Activated CD4-positive, alpha-beta T cell treated with anti-CD3 and anti-CD28 coated beads for 48 hours (primary cell): Measurements from ENCODE around the gene CLCN5.
A peak's percentile ranks its signal among the peaks of the same experiment; 100 is the strongest.
"Not testable (repeated sequence)": the region's sequence is repeated elsewhere in the genome, so short reads cannot be mapped to it uniquely, and the experiment has no call there.

Experiments
- DNase-seq: peaks from one replicate; pipeline ENCODE4 v3.0.0-alpha.2; 2020

Gene CLCN5

DNA sequence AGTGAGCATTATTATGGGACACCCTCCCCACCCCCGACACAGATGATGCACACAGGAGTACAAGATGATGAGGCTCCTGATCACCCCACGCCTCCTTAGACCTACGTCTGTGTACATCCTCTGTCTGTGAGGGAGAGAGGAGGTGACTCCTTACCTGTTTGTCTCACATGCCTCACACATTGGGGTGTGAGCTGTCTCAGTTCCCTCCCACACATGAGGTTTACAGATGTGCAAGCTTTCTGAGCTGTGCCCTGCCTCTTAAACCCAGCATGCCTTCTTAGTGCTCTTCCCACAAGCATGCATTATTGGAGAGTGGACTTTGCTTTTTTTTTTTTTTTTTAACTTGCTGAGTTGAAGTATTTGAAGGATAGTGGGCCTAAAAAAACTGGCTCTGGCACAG lies 76.7 kb downstream of the CLCN5 start:
- peak; percentile 12 for DNase-seq

GRCh38 chrX:50000937-50001542 lies 78.6 kb downstream of the CLCN5 start:
- DNase-seq: no peak

DNA sequence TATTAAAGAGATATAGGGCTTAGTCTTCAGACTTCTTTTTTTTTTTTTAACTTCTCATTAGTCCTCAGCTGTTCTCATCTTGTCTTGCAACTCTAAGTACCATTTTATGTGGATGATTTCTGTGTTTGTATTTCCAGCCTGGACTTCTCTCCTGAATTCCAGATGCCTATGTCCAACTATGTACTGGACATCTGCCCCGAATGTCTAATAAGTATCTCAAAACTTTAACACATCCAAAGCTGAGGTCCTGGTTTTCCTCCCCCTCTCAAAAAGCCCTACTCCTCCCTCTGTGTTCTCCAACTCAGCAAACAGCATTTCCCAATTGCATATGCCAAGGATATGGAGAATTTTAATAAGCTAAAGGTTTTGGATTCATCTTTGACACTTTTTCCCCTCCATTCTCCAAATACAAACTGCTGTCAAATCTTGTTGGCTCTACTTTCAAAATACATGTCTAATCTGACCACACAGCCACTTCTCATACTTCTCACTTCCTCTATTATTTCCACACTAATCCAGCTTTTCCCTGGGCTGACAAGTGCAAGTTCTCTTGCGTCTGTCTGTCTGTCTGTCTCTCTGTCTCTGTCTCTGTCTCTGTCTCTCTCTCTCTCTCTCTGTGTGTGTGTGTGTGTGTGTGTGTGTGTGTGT lies 79.8 kb downstream of the CLCN5 start:
- DNase-seq: no peak

DNA sequence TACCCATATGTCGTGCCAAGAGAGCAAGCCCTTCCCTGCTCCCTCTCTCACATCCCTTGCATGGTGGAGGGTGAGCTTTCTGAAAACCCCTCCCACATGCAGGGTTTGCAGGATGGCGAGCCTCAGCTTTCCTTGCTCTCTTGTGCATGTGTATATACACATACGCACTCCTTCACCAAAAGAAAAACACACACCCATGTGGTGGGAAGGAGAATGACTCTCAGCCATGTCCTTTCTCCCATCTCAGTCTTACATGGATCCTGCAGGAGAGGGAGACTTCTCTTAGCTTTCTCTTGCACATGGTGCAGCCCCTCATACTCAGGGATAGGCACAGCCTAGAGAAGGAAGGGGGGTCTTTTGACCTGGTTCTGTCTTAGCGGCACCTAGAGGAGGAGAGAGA lies 81.1 kb downstream of the CLCN5 start:
- DNase-seq: no peak

GRCh38 chrX:50003927-50004326 lies 81.5 kb downstream of the CLCN5 start:
- no peak for DNase-seq

GRCh38 chrX:50025591-50025990 lies 103.2 kb downstream of the CLCN5 start:
- DNase-seq: not testable (repeated sequence)

- DNase-seq: no peak
These were observed 112.7 kb downstream of the CLCN5 start for GRCh38 chrX:50035126-50035525.

DNA sequence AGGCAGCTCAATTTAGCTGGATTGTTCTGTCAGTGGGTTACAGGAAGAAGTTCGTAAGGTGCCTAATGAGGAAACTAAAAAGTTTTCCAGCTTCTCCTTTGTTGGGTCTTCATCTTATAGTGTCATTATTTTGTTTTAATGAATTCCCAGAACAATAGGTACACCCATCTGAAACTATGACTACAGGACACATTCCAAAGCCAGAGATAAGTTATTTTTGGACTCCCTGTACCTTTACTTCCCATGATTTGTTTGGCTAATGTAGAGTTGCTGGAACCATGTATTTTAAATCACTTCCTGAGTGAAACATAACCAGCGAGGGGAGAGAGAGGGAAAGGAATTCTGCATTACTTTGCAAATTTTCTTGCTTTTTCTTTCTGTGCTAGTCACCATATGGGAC lies 114.0 kb downstream of the CLCN5 start:
- no peak for DNase-seq

DNA sequence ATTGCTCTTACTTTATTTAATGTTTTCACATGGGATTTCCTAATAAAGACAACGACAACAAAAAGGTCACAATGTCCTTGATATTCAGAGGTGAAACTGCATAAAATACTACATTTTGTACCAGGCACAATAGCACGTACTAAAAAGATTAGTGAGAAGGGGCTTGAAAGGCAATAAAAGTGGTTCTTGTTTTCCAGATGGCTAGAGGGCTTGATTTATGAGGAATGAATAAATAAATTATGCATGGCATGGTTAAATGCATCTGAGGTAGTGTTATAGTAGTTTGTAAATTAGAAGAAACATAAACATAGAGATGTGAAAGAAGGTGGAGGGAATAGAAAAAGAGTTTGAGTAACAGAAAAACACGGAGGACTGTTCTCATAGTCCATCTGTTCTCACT lies 123.4 kb downstream of the CLCN5 start:
- no peak for DNase-seq

DNA sequence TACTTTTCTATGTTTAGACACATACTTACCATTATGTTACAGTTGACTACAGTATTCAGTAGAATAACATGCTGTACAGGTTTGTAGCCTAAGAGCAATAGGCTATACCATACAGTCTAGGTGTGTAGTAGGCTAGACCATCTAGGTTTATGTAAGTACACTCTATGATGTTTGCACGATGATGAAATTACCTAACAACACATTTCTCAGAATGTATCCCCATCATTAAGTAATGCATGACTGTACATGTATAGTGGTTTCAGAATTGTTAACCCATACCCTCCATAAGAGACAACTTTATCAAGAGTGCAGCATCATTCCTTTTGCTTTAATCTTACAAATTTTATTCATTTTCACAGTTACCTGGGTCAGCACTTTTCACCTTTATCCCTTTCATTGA lies 126.8 kb downstream of the CLCN5 start:
- no peak for DNase-seq

- DNase-seq: no peak
These were observed 131.8 kb downstream of the CLCN5 start for GRCh38 chrX:50054147-50054546.

DNA sequence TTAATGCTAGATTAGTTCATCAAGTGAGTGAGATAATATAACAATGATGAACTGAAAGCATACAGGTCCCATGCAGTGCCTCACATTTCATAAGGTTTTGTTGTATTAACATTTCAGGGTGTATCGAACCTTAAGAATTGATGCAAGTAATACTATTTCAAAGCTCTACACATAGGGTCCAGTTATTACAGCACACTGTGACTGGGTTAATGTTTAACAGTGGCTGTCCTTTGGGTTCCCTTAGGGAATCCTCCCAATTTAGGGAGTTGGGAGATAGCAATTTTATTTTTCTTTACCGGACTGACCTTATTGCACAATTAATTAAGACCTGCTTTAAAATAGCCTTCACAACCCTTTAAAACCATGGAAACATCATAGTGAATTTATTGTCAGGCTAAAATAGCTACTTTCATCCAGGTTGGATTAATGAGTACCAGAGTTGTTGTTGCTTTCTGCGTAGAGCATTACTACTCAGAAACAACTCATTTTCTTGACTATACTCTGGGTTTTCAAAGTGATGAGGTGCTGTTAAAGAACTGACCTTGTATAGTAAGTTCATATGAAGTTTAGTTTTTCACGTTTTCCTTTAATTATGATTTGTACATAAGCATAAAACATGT lies 144.0 kb downstream of the CLCN5 start:
- DNase-seq: no peak

GRCh38 chrX:50067435-50068284 lies 145.3 kb downstream of the CLCN5 start:
- no peak for DNase-seq

DNA sequence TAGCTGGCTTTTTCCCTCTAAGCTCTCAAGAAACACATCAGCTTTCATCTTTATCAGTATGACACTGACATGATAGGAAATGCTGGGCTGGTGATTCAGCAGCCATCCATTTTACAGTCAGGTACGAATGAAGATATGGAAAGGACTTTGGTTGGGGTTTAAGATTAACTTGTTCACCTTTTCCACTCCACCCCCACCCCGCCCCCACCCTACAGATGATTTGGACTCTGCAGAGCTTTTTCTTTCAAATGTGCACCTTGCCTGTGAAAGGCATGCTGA lies 145.8 kb downstream of the CLCN5 start:
- DNase-seq: peak; percentile 5

DNA sequence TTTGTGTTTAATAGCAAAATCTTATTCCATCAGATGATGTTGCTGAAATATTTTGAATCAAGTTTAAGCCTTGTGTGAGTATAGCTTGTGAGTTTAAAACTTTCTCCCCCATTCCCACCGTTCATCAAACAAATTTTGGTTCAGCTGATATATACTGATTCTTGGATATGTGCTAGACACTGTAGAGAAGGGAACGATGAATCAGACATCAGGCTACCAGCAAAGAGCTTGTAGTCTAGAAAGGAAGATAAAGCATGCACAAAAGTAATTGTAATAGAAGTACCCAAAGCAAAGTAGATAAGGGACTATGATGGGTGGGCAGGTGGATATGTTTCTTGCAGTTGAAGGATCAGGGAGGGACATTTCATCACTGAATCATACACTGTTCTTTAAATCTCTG lies 146.5 kb downstream of the CLCN5 start:
- DNase-seq: no peak

DNA sequence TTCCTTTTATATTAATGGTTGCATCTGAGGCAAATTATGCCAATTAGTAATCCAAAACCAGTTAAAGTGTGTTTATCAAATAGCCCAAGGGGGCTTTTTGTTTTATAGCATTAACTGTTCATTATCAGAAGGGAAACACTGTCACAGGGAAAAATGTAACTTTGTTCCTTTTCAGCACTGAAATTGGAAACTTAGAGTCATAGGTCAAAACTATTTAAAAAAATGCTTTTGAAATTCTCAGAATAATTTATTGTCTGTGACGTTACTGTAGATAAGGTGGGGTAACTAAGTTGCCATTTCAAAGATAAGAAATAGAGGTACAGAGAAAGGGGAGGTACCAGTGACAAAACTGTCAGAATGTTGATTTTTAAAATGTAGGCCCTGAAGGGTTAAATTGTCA lies 149.1 kb downstream of the CLCN5 start:
- no peak for DNase-seq

DNA sequence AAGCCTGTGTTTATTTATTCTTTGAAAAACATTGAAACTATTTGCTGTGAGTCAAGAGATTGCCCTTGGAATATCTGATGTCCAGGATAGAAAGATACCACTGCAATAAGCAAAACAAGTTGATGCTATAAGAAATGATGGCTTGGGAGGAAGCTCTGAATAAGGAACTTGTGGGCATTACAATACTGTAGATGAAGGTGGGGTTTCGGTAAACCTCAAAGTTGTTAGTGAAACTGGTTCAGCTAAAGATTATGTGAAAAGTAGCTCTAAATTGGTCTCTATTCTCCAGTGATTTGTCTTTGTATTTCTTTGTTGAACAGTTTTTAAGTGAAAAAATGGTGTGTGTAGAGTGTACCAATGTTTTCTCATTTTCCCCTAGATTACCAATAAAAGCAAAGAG lies 149.7 kb downstream of the CLCN5 start:
- DNase-seq: no peak

- no peak for DNase-seq
These were observed 151.2 kb downstream of the CLCN5 start for GRCh38 chrX:50073601-50074000.

DNA sequence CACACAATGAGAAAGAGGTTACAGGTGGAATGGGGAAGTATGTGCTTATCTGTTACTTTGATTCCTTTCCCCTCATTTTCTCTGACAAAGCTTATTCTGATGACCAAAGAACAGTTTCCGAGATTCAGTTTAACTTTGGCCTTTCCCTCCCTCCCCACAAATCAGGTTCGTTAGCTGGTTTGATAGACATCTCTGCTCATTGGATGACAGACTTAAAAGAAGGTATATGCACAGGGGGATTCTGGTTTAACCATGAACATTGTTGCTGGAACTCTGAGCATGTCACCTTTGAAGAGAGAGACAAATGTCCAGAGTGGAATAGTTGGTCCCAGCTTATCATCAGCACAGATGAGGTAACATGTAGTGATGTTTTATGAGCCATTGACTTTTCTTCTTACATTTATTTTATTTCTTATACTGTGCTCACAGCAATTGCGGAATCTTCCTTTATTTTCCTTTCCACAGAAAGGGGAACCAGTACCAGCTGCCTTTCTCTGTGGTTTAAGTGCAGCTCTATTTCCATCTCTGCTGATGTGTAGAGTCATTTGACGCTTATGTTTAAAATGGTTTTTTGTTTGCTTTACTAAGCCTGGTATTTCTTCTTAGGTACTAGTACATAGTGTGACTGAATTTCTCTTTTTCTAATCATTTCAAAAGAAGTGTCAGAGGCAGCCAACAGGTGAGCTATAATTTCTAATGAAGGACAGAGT lies 153.4 kb downstream of the CLCN5 start:
- DNase-seq: no peak

DNA sequence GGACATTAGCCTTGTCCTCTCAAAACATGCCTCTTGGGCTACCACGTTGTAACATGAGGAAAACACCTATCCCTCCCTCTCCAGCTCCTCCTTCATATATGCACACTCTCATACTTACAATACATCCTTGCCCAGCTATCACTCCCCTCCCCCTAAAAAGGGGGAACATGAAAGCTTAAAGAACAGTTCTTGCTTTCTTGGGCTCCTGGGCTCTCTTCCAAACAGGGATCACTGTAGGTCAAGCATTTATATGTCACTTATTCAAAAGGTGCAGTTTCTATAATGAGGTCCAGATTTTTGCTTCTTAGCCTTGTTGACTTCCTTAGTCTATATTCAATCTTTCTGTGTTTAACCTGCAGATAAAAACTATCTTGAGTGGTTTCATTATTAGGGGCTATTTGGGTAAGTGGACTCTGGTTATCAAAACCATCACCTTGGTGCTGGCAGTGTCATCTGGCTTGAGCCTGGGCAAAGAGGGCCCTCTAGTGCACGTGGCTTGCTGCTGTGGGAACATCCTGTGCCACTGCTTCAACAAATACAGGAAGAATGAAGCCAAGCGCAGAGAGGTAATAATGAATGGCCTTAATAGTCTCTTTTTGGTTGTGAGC lies 159.0 kb downstream of the CLCN5 start:
- DNase-seq: peak; percentile 9

DNA sequence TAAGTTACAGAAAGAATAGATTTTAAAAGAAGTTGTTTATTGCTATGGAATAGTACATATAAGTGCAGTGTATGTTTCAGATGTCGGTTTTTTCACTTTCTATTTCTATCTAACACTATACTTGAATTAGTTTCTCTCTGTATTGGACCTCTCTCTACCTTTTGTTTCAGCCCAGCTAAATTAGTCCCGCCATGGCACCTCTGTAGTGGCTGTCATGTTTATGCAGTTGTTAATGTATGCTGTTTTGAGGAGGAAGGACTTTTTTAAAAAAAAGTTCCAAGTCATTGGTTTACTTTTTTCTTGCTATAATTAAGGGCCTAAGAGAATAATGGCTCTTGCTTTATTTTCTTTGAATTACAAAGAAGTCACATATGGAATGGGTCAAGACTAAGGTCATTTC lies 160.3 kb downstream of the CLCN5 start:
- no peak for DNase-seq

DNA sequence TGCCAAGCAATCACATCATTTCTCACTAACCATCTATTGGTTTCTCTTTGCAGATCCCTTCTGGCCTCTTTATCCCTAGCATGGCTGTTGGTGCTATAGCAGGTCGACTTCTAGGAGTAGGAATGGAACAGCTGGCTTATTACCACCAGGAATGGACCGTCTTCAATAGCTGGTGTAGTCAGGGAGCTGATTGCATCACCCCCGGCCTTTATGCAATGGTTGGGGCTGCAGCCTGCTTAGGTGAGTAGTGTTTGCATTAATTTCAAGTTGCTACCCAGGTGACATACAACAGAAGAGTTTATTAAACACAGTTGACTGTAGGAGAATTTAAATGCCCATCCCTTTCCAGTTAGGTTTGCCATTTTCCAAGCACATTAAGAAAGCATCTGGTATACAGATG lies 166.2 kb downstream of the CLCN5 start:
- DNase-seq: no peak

DNA sequence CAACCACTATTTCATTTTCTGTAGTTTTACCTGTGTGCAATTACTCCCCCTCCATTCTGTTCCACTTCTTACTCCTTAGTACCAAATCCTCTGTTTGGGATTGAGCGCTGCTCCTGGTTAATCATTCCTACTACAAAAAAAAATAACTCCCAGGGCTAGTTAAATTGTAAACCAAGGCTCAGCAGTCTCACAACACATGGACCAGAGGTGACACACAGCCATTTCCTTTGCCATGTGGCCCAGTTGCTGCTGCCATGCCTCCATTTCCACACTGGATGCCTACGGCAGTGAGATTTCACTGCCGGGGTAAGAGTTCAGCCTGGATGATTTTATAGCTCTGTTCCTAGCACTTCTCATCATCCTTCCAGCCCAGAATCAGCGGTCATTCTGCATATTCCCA lies 171.2 kb downstream of the CLCN5 start:
- DNase-seq: no peak
